ES-I3 (cell line): ENCODE measurements around the gene ADORA1.

Experiments used
- H3K36me3 ChIP-seq: 2 replicates; pipeline ENCODE4 v1.6.1; 2013; ENCODE audit warnings: mild to moderate bottlenecking, low read length, control low read depth, moderate library complexity; ENCODE audit not compliant: insufficient read depth
- H3K4me1 ChIP-seq: 2 replicates; pipeline ENCODE4 v1.6.1; 2013; ENCODE audit warnings: mild to moderate bottlenecking, control low read depth, low read length; ENCODE audit not compliant: insufficient read depth
- H3K9ac ChIP-seq: 2 replicates; pipeline ENCODE4 v1.6.1; 2013; ENCODE audit warnings: low read depth, mild to moderate bottlenecking, low read length, moderate library complexity
- H3K9me3 ChIP-seq: 2 replicates; pipeline ENCODE4 v1.6.1; 2013; ENCODE audit warnings: mild to moderate bottlenecking, low read length, moderate library complexity; ENCODE audit not compliant: control insufficient read depth, insufficient read depth

ADORA1 gene

DNA sequence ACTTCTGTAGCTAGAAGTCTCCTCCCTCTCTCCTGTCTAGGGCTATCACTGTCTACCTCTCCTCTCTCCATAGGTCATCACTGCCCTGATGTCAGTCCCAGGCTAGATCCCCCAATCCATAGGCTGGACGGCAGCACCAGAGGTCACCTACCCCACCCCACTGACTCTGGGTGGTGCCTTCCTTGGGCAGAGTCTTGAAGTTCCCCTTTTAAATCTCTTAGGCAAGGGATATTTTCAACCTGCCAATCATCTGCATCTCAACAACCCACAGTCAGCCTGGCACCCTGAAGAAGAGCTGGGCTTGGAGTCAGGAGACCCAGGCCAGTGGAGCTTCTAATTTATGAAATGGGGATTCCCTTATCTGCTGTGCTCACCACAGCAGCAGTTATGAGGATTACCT, 34.9 kb downstream of the ADORA1 start:
- H3K9me3 ChIP-seq: peaks cover 2% of the 10 kb centered on the region; the same call in 1 of the 2 replicates
- H3K4me1 ChIP-seq: no peaks in the 10 kb centered on the region
- no peak overlapping the region for H3K9ac ChIP-seq

DNA sequence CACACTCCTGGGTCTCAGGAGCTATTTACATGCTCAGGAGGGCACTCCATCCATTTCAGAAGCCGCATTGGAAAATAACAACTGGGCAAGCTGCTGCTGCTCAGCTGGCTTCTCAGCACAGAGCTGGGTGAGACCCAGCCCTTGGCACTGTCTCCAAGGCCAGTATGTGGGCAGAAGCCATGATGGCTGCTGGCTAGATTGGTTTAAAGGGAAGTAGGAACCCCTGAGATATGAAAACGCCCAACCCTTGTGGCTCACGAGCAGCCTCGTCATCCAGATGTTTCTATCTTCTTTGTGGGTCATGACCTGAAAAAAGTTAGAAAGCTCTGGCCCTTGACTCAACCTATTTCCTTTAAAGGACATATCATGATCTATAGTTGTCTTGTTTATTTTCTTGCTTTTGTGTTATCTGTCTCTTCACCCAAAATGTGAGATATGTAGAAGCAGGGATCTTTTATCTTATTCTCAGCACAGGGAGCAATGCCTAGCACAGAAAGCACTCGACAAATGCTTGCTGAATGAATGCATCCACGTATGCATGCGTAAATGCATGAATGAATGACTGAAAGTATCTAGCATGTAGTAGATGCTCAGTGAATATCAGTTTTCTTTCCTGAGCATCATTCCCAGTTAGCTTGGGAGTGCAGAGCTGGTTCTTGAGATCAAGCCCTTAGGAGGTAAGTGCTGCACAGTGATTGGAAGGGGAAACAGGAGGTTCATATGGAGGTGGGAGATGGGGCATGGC, 36.5 kb downstream of the ADORA1 start:
- no peaks in the 10 kb centered on the region for H3K4me1 ChIP-seq
- H3K9me3 ChIP-seq: no peaks in the 10 kb centered on the region
- no peaks in the 10 kb centered on the region for H3K36me3 ChIP-seq
- no peak overlapping the region for H3K9ac ChIP-seq

More for the DNA sequence above, 34.9 kb downstream of the ADORA1 start:
- H3K36me3 ChIP-seq: no peaks in the 10 kb centered on the region

DNA sequence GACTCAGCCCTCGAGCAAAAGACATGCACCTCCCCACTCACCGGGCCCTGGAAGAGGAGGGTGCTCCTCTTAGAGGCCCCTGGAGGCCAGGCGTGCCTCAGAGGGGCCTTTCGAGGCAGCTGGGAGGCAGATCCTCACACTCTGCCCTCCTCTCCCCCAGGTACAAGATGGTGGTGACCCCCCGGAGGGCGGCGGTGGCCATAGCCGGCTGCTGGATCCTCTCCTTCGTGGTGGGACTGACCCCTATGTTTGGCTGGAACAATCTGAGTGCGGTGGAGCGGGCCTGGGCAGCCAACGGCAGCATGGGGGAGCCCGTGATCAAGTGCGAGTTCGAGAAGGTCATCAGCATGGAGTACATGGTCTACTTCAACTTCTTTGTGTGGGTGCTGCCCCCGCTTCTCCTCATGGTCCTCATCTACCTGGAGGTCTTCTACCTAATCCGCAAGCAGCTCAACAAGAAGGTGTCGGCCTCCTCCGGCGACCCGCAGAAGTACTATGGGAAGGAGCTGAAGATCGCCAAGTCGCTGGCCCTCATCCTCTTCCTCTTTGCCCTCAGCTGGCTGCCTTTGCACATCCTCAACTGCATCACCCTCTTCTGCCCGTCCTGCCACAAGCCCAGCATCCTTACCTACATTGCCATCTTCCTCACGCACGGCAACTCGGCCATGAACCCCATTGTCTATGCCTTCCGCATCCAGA, 37.7 kb downstream of the ADORA1 start:
- no peaks in the 10 kb centered on the region for H3K36me3 ChIP-seq
- H3K9me3 ChIP-seq: no peaks in the 10 kb centered on the region
- H3K4me1 ChIP-seq: no peaks in the 10 kb centered on the region
- no peak overlapping the region for H3K9ac ChIP-seq

DNA sequence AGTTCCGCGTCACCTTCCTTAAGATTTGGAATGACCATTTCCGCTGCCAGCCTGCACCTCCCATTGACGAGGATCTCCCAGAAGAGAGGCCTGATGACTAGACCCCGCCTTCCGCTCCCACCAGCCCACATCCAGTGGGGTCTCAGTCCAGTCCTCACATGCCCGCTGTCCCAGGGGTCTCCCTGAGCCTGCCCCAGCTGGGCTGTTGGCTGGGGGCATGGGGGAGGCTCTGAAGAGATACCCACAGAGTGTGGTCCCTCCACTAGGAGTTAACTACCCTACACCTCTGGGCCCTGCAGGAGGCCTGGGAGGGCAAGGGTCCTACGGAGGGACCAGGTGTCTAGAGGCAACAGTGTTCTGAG, 38.3 kb downstream of the ADORA1 start:
- Histone ChIP-seq H3K9ac (no peak overlapping the region), H3K36me3 (no peaks in the 10 kb centered on the region), H3K9me3 (no peaks in the 10 kb centered on the region), H3K4me1 (no peaks in the 10 kb centered on the region)

DNA sequence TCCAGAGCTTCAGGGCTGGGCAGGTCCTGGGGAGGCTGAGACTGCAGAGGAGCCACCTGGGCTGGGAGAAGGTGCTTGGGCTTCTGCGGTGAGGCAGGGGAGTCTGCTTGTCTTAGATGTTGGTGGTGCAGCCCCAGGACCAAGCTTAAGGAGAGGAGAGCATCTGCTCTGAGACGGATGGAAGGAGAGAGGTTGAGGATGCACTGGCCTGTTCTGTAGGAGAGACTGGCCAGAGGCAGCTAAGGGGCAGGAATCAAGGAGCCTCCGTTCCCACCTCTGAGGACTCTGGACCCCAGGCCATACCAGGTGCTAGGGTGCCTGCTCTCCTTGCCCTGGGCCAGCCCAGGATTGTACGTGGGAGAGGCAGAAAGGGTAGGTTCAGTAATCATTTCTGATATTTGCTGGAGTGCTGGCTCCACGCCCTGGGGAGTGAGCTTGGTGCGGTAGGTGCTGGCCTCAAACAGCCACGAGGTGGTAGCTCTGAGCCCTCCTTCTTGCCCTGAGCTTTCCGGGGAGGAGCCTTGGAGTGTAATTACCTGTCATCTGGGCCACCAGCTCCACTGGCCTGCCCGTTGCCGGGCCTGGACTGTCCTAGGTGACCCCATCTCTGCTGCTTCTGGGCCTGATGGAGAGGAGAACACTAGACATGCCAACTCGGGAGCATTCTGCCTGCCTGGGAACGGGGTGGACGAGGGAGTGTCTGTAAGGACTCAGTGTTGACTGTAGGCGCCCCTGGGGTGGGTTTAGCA, 38.8 kb downstream of the ADORA1 start:
- no peaks in the 10 kb centered on the region for H3K9me3 ChIP-seq
- H3K4me1 ChIP-seq: no peaks in the 10 kb centered on the region

DNA sequence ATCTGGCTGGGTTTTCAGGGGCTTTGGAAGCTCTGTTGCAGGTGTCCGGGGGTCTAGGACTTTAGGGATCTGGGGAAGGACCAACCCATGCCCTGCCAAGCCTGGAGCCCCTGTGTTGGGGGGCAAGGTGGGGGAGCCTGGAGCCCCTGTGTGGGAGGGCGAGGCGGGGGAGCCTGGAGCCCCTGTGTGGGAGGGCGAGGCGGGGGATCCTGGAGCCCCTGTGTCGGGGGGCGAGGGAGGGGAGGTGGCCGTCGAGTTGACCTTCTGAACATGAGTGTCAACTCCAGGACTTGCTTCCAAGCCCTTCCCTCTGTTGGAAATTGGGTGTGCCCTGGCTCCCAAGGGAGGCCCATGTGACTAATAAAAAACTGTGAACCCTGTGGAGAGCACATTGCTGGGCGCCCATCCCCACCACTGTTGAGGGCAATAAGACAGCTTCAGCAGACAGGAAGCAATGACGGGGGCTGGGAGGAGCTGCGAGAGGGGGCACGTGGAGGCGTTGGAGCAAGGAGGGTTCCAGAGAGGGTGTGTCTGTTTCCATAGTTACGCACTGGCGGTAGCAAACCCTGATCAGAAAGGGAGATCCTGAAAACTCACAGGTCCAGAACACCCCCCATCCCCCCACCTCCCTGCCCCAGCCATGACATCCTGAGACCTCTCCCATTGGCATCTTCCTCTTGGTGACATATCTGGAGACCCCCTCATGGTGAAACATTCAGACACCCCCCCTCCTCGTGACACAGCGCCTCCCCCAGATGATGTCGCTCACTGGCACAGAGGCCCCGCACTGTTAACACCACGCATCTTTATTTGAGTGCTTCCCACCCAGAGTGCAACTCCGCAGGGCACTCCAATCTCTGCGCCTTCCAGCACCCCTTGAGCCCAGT, 39.7 kb downstream of the ADORA1 start:
- no peak overlapping the region for H3K9ac ChIP-seq
- no peaks in the 10 kb centered on the region for H3K9me3 ChIP-seq
- no peaks in the 10 kb centered on the region for H3K36me3 ChIP-seq
- no peaks in the 10 kb centered on the region; the same call in 1 of the 2 replicates for H3K4me1 ChIP-seq

More for the DNA sequence above, 38.8 kb downstream of the ADORA1 start:
- Histone ChIP-seq H3K9ac (no peak overlapping the region), H3K36me3 (no peaks in the 10 kb centered on the region)

DNA sequence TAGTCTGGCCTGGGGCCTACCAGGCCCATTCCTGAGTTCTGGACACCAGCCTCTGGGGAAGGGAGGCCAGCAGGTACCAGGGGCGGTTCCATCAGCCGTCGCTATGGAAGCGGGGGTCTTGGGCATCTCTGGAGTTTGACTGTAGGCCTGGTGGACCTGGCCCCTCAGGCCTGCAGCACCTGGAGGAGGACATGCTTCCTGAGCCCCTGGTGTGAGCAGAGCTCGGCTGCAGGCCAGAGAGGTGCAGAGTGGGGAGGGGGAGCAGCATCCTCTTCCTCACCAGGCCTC, 40.3 kb downstream of the ADORA1 start:
- Histone ChIP-seq H3K9me3 (no peaks in the 10 kb centered on the region), H3K9ac (no peak overlapping the region), H3K36me3 (no peaks in the 10 kb centered on the region), H3K4me1 (peaks cover 4% of the 10 kb centered on the region; the same call in 1 of the 2 replicates)

DNA sequence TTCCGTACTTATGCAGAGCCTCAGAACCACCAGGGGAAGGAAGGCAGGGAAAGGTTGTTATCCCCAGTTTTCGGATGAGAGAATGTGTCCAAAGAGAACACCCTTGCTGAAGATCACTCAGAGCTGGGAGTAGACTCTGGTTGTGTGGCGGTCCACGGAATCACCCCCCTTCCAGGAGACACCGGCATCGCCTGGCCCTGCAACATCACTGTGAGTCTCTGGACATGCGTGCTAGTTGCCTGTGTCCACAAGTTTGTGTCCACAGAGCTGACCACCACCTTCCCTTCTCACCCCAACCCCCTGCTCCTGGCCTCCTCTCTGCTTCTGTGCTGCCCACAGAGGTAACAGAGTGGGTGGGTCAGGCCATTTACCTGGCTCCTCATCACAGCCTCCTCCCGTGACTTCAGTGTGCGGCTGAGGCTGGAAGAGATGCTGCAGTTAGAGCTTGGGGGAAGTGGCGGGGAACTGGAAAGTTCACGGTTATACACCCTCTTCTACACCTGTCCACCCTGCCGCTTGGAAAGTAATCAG, 40.8 kb downstream of the ADORA1 start:
- Histone ChIP-seq H3K36me3 (no peaks in the 10 kb centered on the region), H3K4me1 (peaks cover 4% of the 10 kb centered on the region; the same call in 1 of the 2 replicates), H3K9me3 (no peaks in the 10 kb centered on the region), H3K9ac (no peak overlapping the region)

DNA sequence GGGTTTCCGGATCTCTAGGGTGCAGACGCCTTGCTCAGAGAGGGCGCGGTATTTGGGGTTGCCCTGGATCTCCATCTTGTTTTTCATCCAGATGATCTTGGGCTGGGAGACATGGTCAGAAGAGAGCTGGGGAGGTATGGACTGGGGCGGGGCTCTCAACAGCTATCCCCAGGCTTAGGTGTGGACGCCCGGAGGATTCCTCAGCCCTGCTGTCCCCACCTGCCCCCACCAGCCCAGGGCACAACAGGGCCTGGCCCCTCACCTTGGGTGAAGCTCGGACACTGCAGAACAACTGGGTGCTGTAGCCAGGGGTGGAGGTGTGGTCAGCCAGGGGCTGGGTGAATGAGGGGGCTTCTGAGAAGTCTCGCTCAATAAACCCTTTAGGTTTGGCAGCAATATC, 41.5 kb downstream of the ADORA1 start:
- Histone ChIP-seq H3K4me1 (peaks cover 4% of the 10 kb centered on the region; the same call in 1 of the 2 replicates), H3K36me3 (no peaks in the 10 kb centered on the region), H3K9me3 (no peaks in the 10 kb centered on the region), H3K9ac (no peak overlapping the region)

DNA sequence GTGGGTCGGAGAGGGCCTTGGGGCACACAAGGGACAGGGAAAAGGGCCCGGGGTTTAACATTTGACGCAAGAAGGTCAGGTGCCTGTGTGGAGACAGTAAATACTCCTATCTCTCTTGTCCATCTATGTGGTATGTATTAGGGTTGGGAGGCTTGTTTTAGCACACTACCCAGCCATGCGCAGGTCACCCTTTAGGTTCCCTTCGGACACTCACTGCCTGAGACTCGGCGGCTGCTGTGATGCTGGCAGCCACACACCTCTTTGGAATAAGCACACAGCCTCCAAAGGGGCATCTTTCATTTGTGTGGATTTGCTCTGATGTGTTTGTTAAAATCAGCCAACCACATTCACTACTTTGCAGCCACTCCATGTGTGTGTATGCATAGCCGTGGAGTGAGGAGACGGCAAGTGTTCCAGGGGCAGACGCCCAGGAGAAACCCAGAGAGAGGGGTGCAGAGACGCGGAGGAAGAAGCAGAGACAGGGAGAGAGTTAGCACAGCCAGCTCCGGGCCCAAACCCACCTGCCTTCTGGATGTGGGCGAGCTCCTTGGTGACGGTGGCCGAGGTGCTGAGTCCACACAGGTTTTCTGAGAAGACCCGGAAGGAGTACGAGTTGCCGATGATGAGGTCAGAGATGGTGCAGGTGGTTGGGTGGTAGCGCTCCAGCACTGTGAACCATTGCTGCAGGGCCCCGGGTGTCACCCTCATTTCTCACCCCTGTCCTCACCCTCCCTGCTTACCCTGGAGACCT, 42.4 kb downstream of the ADORA1 start:
- H3K36me3 ChIP-seq: no peaks in the 10 kb centered on the region
- no peaks in the 10 kb centered on the region for H3K9me3 ChIP-seq
- no peak overlapping the region for H3K9ac ChIP-seq
- peaks cover 4% of the 10 kb centered on the region; the same call in 1 of the 2 replicates for H3K4me1 ChIP-seq

DNA sequence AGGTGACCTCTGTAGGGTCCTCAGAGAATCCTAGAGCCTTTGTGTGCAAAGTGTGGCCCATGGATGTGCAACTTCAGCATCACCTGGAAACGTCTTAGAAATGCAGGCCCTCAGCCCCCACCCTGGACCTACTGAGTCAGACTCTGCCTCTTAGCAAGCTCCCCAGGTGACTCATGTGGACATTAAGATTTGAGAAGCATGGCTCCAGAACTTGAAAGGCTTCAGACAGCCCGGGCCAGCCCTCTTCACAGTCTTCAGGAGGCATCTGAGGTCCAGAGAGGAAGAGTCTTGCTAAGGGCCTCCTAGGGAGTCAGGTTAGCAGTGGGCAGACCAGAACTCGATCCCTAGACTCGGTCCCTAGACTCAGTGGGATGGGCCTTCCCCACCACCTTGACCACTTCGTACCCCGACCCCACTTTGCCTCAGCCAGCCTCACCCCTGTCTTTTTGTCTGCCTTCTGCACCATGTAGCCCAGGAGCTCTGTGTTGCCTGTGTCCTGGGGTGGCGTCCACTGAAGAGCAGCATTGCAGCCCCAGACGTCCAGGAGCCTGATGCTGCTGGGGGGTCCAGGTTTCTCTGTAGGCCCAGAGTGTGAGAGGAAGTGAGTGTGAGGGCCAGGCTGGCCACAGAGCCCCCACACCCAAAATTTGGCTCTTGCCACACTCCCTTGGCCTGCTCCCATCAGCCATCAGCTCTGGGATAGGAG, 43.3 kb downstream of the ADORA1 start:
- peaks cover 4% of the 10 kb centered on the region; the same call in 1 of the 2 replicates for H3K4me1 ChIP-seq
- no peaks in the 10 kb centered on the region for H3K9me3 ChIP-seq
- no peak overlapping the region for H3K9ac ChIP-seq
- H3K36me3 ChIP-seq: no peaks in the 10 kb centered on the region

DNA sequence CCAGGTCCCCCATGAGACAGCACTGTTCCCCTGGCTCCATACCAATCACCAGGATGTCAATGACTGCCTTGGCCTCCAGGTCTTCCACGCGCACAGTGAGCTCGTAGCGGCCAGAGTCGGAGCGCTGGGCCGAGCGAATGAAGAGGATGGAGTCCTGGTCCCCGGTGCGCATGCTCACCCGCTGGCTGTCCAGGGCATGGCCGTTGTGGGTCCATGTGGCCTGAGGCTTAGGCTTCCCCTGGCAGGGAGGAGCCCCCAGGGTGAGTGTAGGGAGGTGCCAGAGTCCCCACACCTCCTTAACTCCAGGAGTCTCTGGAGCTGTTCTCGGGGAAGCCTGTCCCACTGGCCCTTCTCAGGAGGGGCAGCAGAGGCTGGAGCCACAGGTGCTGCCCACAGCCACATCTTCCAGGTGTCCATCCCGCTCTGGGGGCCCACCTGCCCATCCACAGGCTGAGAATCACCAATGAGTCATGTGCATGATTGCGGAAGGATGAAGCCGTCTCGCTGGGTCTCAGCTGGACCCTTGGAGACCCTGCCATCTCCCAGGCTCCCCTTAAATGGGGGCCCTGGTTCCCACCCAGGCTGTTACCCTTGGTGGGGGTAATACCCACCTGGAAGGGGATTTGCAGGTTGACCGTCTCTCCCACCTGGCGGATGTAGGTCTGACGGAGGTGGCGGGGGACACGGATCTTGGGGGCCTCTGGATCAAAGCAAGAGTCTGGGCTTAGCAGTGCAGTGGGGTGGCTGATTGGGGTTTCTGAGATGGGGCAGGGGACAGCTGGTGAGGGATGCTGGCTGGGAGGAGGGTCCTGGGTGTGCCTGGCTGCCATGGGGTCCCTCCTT, 44.0 kb downstream of the ADORA1 start:
- Histone ChIP-seq H3K36me3 (no peaks in the 10 kb centered on the region), H3K9me3 (no peaks in the 10 kb centered on the region), H3K4me1 (peaks cover 4% of the 10 kb centered on the region; the same call in 1 of the 2 replicates), H3K9ac (no peak overlapping the region)
